ENCODE measurements around the gene ZNF532. TPM values are rescaled to one million over a fixed set of nuclear protein-coding genes. Genes with fewer than 3 reads are reported as not detected.
"Not testable (repeated sequence)": the region's sequence is repeated elsewhere in the genome, so short reads cannot be mapped to it uniquely, and the experiment has no call there.

Gene ZNF532
- polyA plus RNA-seq, 3 donors: 0.76 to 18.5 (median 1.7) TPM

DNA sequence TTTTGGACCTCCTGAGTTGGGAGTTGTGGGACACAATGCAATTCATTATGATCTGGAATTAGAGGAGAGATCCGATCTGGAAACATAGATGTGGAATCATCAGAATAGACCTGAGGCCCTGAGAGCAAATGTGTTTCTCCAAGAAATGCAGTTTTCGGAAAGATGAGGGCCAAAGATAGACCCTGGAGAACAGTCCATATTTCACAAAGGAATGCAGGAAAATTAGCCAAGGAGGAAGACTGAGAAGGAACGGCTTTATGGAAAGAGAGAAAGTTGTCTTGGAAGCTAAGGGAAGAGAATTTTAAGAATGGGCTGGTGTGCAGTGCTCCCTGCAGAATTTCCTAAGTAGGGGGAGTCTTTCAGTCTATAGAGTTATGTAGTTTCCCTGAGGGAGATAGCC lies 11.1 kb upstream of the ZNF532 start:
- Mint-ChIP-seq H3K4me1 (peaks cover 15% of the 10 kb centered on the region), H3K27ac (no peak overlapping the region), H3K36me3 (no peaks in the 10 kb centered on the region), H3K27me3 (ENCODE audit: low read depth in 3 of 3) (peaks cover 10 to 18% (median 10%) of the 10 kb centered on the region in 3 donors), H3K4me3 (no peak overlapping the region), H3K9me3 (peaks cover 0 to 4% (median 3%) of the 10 kb centered on the region in 7 donors)
- intact Hi-C loops (cut with micrococcal nuclease): no loop called here
- no peak overlapping the region for H3K9ac ChIP-seq (ENCODE audit: insufficient read depth, low read length, poor library complexity, severe bottlenecking)
- peaks cover 0 to under 1% of the 10 kb centered on the region in 2 donors for H3K27me3 ChIP-seq (ENCODE audit: control insufficient read depth in 2 of 2, insufficient read depth in 2 of 2, low read length in 2 of 2)
- DNase-seq: no peak
- no peaks in the 10 kb centered on the region for H3K36me3 ChIP-seq (replicated peaks in 1 of 2; ENCODE audit: control insufficient read depth in 1 of 2, insufficient read depth in 2 of 2, low read length in 2 of 2)
- no peak overlapping the region for H3K27ac ChIP-seq (ENCODE audit: low read depth in 1 of 2, low read length in 2 of 2)
- TF ChIP-seq, protein P1, sequence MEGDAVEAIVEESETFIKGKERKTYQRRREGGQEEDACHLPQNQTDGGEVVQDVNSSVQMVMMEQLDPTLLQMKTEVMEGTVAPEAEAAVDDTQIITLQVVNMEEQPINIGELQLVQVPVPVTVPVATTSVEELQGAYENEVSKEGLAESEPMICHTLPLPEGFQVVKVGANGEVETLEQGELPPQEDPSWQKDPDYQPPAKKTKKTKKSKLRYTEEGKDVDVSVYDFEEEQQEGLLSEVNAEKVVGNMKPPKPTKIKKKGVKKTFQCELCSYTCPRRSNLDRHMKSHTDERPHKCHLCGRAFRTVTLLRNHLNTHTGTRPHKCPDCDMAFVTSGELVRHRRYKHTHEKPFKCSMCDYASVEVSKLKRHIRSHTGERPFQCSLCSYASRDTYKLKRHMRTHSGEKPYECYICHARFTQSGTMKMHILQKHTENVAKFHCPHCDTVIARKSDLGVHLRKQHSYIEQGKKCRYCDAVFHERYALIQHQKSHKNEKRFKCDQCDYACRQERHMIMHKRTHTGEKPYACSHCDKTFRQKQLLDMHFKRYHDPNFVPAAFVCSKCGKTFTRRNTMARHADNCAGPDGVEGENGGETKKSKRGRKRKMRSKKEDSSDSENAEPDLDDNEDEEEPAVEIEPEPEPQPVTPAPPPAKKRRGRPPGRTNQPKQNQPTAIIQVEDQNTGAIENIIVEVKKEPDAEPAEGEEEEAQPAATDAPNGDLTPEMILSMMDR (IDR thresholded peaks at IDR 0.05): no peak
- H4K20me1 ChIP-seq (ENCODE audit: insufficient read depth, low read length): no peaks in the 10 kb centered on the region
- 94% methylated on average over 3 of the region's 3 CpGs for WGBS (ENCODE audit: insufficient coverage)
- H3K4me2 ChIP-seq (replicated peaks; ENCODE audit: extremely low read depth, low read length, poor library complexity, severe bottlenecking): no peak overlapping the region
- no peaks in the 10 kb centered on the region for H3K4me1 ChIP-seq (ENCODE audit: control insufficient read depth in 1 of 2, insufficient read depth in 2 of 2, low read length in 2 of 2)
- H3K9me3 ChIP-seq (replicated peaks in 1 of 2; ENCODE audit: control insufficient read depth in 1 of 2, insufficient read depth in 1 of 2, low read length in 2 of 2): peaks cover 0 to 3% of the 10 kb centered on the region in 2 donors
- no peak overlapping the region for H3K4me3 ChIP-seq (replicated peaks in 1 of 3; ENCODE audit: low read depth in 2 of 3, low read length in 3 of 3)
- H2AFZ ChIP-seq (ENCODE audit: insufficient read depth, low read depth, low read length, poor library complexity, severe bottlenecking): no peak overlapping the region
- no peaks in the 10 kb centered on the region for H3K79me2 ChIP-seq (ENCODE audit: insufficient read depth, low read length)

DNA sequence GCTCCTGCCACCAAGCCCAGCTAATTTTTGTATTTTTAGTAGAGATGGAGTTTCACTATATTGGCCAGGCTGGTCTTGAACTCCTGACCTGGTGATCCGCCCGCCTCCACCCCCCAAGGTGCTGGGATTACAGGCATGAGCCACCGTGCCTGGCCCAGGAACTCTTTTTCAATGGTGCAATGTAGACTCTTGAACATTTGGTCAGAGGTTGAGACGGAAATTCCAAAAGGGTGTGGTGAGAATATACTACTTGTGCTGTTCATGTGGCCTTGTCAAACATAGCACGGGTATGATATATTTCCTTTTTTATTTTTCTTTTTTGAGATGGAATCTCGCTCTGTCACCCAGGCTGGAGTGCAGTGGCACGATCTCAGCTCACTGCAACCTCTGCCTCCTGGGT lies 9.2 kb upstream of the ZNF532 start:
- H3K4me2 ChIP-seq (replicated peaks; ENCODE audit: extremely low read depth, low read length, poor library complexity, severe bottlenecking); H3K36me3 ChIP-seq (replicated peaks in 1 of 2; ENCODE audit: control insufficient read depth in 1 of 2, insufficient read depth in 2 of 2, low read length in 2 of 2); H4K20me1 ChIP-seq (ENCODE audit: insufficient read depth, low read length); H3K27ac Mint-ChIP-seq; H3K36me3 Mint-ChIP-seq; H3K4me3 Mint-ChIP-seq; H3K4me1 Mint-ChIP-seq; H3K9me3 Mint-ChIP-seq; H3K4me1 ChIP-seq (ENCODE audit: control insufficient read depth in 1 of 2, insufficient read depth in 2 of 2, low read length in 2 of 2); H3K9me3 ChIP-seq (replicated peaks in 1 of 2; ENCODE audit: control insufficient read depth in 1 of 2, insufficient read depth in 1 of 2, low read length in 2 of 2); H3K9ac ChIP-seq (ENCODE audit: insufficient read depth, low read length, poor library complexity, severe bottlenecking); H3K27me3 ChIP-seq (ENCODE audit: control insufficient read depth in 2 of 2, insufficient read depth in 2 of 2, low read length in 2 of 2); H3K27ac ChIP-seq (ENCODE audit: low read depth in 1 of 2, low read length in 2 of 2); DNase-seq; H2AFZ ChIP-seq (ENCODE audit: insufficient read depth, low read depth, low read length, poor library complexity, severe bottlenecking); H3K79me2 ChIP-seq (ENCODE audit: insufficient read depth, low read length); intact Hi-C loops (cut with micrococcal nuclease); H3K4me3 ChIP-seq (replicated peaks in 1 of 3; ENCODE audit: low read depth in 2 of 3, low read length in 3 of 3): not testable (repeated sequence)
- WGBS (ENCODE audit: insufficient coverage): 88% methylated on average over 3 of the region's 7 CpGs
- H3K27me3 Mint-ChIP-seq (ENCODE audit: low read depth in 3 of 3): peaks cover 10 to 20% (median 11%) of the 10 kb centered on the region in 3 donors

Data from CD14-positive monocyte (primary cell).